RWPE1 (cell line): ENCODE measurements around the gene ADAMTS17.

Experiments
- CTCF ChIA-PET: fragments of 350-600 bp; sonication (Branson Sonifier 250); formaldehyde crosslinking; extraction: SDS; loops from one replicate; lab custom pipeline; 2021; lab: Yijun Ruan, JAX
- POLR2A ChIA-PET: fragments of 400-600 bp; formaldehyde crosslinking; extraction: SDS; loops from one replicate; lab custom pipeline; 2020; ENCODE audit warnings: antibody characterized with exemption; ENCODE audit not compliant: low non-redundant PET; lab: Yijun Ruan, JAX
- DNase-seq: peaks from one replicate; pipeline ENCODE4 v3.0.0; 2012; ENCODE audit warnings: low spot score
- H3K27ac ChIP-seq: fragments of 450-650 bp; 2 replicates; pipeline ENCODE4 v1.5.1; 2017
- CTCF ChIP-seq: fragments of 450-650 bp; conservative IDR thresholded peaks from 2 replicates; pipeline ENCODE4 v1.5.1; 2017; ENCODE audit warnings: low read depth, mild to moderate bottlenecking

Gene ADAMTS17

GRCh38 chr15:100263721-100264455 is 77.9 kb downstream of the ADAMTS17 start:
- DNase-seq: no peak
- CTCF ChIA-PET: interaction anchor here (0.7 to 0.8 kb wide), 2 partner anchors 72 to 372 kb away, joined by 3 to 4 read pairs; no protein-coding TSS in a partner anchor
- no peak overlapping the region for H3K27ac ChIP-seq
- POLR2A ChIA-PET: no interaction called here
- TF ChIP-seq CTCF: no peak

DNA sequence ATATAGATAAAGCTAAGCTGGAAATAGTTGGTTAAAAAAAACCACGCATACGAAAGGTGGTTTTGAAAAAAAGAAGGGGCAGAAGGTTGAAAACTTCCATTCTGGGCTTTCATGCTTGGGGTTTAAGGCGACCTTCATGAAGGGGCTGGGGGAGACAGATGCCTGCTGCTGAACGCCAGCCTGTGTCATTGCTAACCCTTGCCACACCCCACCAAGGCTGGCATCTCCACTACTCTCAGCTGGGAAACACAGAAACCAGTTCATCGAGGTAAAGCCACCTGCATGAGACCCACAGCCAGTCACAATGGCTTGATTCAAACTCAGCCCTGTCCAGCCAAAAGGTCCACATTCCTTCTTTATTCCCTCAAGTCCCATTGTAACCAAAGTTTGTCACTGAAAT is 78.7 kb downstream of the ADAMTS17 start:
- POLR2A ChIA-PET: no interaction called here
- H3K27ac ChIP-seq: no peak overlapping the region
- TF ChIP-seq CTCF: no peak
- CTCF ChIA-PET: no interaction called here
- DNase-seq: no peak

DNA sequence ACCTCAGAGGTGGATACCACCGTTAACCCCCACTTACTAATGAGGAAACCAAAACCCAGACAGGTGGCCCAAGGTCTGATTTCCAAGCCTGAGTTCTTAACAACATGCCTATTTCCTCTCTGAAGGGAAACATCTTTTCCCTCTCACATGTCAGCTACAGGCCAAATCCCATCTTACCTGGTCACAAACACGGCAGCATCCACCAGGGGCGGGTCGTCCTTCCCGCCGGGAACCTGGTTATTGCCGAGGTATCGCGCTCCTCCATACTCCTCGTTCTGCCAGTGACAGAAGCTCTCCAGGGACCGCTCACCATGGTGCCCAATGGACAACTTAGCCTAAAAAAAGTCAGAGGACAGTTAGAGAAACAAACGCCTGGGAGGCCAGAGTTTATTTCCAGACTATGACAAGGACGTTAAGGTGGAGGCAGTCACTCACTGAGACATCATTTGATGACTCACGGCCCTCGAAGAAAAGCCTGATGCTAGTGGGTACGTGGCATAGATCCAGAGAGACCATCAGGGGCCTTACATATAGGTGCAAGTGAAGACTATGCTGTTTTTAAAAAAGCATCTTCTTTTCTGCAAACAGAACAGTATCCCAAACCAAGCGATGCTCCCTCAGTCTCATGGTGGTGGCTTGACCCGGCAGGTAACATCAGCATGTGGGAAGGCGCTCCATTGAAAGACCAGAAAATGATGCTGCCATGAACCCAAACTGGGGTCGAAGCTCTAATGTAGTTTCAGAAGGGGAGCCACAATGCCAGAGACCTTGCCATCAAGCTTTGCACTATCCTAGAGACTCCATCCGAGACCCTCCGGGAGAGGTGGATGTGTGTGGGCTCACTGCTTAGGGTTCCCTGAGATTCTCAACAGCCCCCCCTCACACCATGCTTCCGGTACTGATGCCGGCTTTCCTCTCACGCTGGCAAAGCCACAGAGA is 80.2 kb downstream of the ADAMTS17 start:
- TF ChIP-seq CTCF: no peak
- CTCF ChIA-PET: interaction anchor here (0.7 kb wide), 1 partner anchor 335 kb away, joined by 3 read pairs; no protein-coding TSS in a partner anchor
- POLR2A ChIA-PET: no interaction called here
- no peak for DNase-seq
- H3K27ac ChIP-seq: no peak overlapping the region

GRCh38 chr15:100259266-100259665 is 82.5 kb downstream of the ADAMTS17 start:
- DNase-seq: no peak
- CTCF ChIA-PET: no interaction called here
- no peak overlapping the region for H3K27ac ChIP-seq
- TF ChIP-seq CTCF: no peak
- POLR2A ChIA-PET: no interaction called here

DNA sequence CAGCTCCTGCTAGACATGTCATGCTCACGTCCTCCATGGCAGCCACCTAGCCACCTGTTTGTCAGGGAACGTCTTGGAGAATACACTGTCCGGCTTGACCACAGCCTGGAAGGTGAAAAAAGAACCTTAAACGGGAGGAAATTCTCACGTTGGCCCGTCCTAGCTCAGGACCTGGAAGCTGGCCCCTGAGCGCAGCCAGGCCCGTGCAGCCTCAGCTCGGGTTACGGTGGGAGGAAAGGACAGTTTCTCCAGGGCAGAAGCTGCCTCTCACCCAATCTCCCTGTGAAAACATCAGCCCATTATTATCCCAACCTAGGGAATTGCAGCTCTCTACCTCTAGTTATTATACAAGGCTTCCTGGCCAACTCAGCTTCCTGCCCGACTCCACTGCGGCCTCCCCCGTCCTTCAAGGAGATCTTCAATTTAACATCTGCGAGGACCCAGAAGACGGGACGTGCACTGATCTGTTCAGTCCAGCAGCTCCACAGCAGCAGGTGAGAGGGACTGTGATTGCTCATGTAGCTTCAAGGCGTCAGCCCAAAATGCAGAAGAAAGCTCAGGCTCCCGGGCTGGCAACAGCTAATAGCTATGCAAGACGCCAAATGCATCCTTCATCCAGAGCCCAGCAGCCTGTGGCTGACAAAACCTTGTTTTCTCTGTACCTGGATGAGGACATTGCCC is 84.7 kb downstream of the ADAMTS17 start:
- POLR2A ChIA-PET: no interaction called here
- TF ChIP-seq CTCF: no peak
- no peak overlapping the region for H3K27ac ChIP-seq
- CTCF ChIA-PET: no interaction called here
- no peak for DNase-seq
